Activated naive CD4-positive, alpha-beta T cell treated with anti-CD3 and anti-CD28 coated beads for 36 hours (primary cell): ENCODE data around the gene SELENOF. TPM values are rescaled to one million over a fixed set of nuclear protein-coding genes. Genes with fewer than 3 reads are reported as not detected.
"Not testable (repeated sequence)": the region's sequence is repeated elsewhere in the genome, so short reads cannot be mapped to it uniquely, and the experiment has no call there.

ENCODE experiments used
- CTCF ChIA-PET: fragments of 350-600 bp; sonication (Branson Sonifier 250); formaldehyde crosslinking; loops from one replicate; lab custom pipeline; 2021; ENCODE audit warnings: antibody characterized with exemption; lab: Charles Lee
- DNase-seq: peaks from one replicate; pipeline ENCODE4 v3.0.0-alpha.2; 2020
- H3K27ac Mint-ChIP-seq: one replicate; pipeline ENCODE4 v1.8.0; 2021; ENCODE audit warnings: mild to moderate bottlenecking, mixed read lengths
- H3K27me3 Mint-ChIP-seq: one replicate; pipeline ENCODE4 v1.8.0; 2021; ENCODE audit warnings: low read depth, mixed read lengths
- H3K36me3 Mint-ChIP-seq: one replicate; pipeline ENCODE4 v1.8.0; 2021; ENCODE audit warnings: low read depth, mixed read lengths
- H3K4me1 Mint-ChIP-seq: one replicate; pipeline ENCODE4 v1.8.0; 2021; ENCODE audit warnings: low read depth, mixed read lengths
- H3K4me3 Mint-ChIP-seq: one replicate; pipeline ENCODE4 v1.8.0; 2021; ENCODE audit warnings: mild to moderate bottlenecking, moderate library complexity, mixed read lengths
- H3K9me3 Mint-ChIP-seq: one replicate; pipeline ENCODE4 v1.8.0; 2021; ENCODE audit warnings: mixed read lengths
- intact Hi-C: fragments of 100-400 bp; cut with micrococcal nuclease; formaldehyde crosslinking; loops from one replicate; pipeline ENCODE4 v1.15.1; 2023
- total RNA-seq, 2 experiments: library from RNA; stranded (reverse); gene quantifications; one replicate each; pipeline ENCODE4 v1.2.3, GENCODE V29; 2021

SELENOF gene
- total RNA-seq, 2 experiments from 2014 or later: 111 to 115 TPM

DNA sequence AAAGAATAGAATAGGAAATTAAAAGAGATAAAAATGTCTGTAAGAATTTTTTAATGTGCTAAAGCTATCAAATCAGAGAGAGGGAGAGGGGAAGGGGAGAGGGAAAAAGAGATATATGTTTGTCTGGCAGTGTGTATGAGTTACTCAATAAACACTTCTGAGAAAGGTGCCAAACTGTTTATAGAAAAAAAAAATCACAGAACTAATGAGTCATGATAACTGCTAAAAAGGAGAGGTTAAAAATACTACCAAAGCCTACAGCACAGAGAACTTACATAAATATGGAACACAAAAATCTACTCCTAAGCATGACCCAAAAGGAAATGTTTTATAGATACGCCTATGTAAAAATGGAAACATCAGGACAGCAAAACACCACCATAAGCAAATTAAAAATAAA is 45.4 kb downstream of the SELENOF start:
- CTCF ChIA-PET: interaction anchor here (1.4 kb wide), 1 partner anchor 216 kb away, joined by 7 read pairs; no protein-coding TSS in a partner anchor
- Mint-ChIP-seq H3K4me1 (peaks cover 13% of the 10 kb centered on the region), H3K9me3 (no peaks in the 10 kb centered on the region), H3K4me3 (no peak overlapping the region), H3K36me3 (peaks cover 11% of the 10 kb centered on the region), H3K27ac (no peak overlapping the region), H3K27me3 (no peaks in the 10 kb centered on the region)
- intact Hi-C loops: no loop called here
- DNase-seq: no peak

DNA sequence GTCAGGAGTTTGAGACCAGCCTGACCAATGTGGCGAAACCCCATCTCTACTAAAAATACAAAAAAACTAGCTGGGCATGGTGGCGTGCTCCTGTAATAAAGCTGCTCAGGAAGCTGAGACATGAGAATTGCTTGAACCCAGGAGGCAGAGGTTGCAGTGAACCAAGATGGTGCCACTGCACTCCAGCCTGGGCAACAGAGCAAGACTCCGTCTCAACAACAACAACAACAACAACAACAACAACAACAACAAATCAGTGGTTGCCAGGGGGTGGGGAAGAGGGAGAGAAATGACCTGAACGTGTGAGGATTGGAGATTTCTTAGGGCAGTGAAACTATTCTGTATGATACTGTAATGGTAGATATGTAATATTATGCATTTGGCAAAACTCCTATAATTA is 46.6 kb downstream of the SELENOF start:
- intact Hi-C loops, H3K27ac Mint-ChIP-seq, H3K4me3 Mint-ChIP-seq, H3K36me3 Mint-ChIP-seq, DNase-seq, H3K9me3 Mint-ChIP-seq, H3K27me3 Mint-ChIP-seq: not testable (repeated sequence)
- CTCF ChIA-PET: interaction anchor here (0.7 kb wide), 1 partner anchor 25 kb away, joined by 3 read pairs; no protein-coding TSS in a partner anchor
- peaks cover 13% of the 10 kb centered on the region for H3K4me1 Mint-ChIP-seq

- no peaks in the 10 kb centered on the region for H3K27me3 Mint-ChIP-seq
- CTCF ChIA-PET: no interaction called here
- no peak overlapping the region for H3K27ac Mint-ChIP-seq
- H3K36me3 Mint-ChIP-seq: peaks cover 10% of the 10 kb centered on the region
- no peak overlapping the region for H3K4me3 Mint-ChIP-seq
- DNase-seq: no peak
- intact Hi-C loops: no loop called here
- H3K9me3 Mint-ChIP-seq: no peaks in the 10 kb centered on the region
- peaks cover 13% of the 10 kb centered on the region for H3K4me1 Mint-ChIP-seq
Observed at GRCh38 chr1:86866665-86867064, 47.3 kb downstream of the SELENOF start.

GRCh38 chr1:86865973-86866637 is 47.8 kb downstream of the SELENOF start:
- CTCF ChIA-PET: interaction anchor here (0.9 kb wide), 1 partner anchor 217 kb away, joined by 3 read pairs; no protein-coding TSS in a partner anchor
- no peak for DNase-seq
- no peaks in the 10 kb centered on the region for H3K27me3 Mint-ChIP-seq
- no peak overlapping the region for H3K4me3 Mint-ChIP-seq
- intact Hi-C loops: no loop called here
- peaks cover 10% of the 10 kb centered on the region for H3K36me3 Mint-ChIP-seq
- H3K9me3 Mint-ChIP-seq: no peaks in the 10 kb centered on the region
- H3K4me1 Mint-ChIP-seq: peaks cover 13% of the 10 kb centered on the region
- no peak overlapping the region for H3K27ac Mint-ChIP-seq

GRCh38 chr1:86862920-86863319 is 51.0 kb downstream of the SELENOF start:
- H3K27me3 Mint-ChIP-seq: no peaks in the 10 kb centered on the region
- CTCF ChIA-PET: no interaction called here
- intact Hi-C loops: no loop called here

DNA sequence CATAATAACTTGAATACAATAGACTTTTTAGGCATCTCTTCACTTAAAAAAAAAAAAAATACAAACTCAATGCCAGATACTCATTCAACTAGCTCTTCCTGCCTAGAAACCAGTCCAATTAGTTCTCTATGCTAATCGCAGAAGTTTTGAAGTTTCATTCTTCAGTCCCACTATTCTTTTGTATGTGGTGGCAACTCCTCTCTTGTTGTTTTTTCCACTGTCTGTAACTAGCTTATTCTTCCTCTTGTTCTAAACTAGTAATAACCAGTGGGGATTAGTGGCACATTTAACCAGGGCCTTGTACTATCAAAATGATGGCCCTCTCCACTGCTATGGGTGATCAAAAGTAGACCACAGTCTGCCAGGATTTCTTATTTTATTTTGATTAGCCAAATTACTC is 52.5 kb downstream of the SELENOF start:
- no peak overlapping the region for H3K4me3 Mint-ChIP-seq
- H3K36me3 Mint-ChIP-seq: peaks cover 5% of the 10 kb centered on the region
- CTCF ChIA-PET: interaction anchor here (1.2 kb wide), 1 partner anchor 220 kb away, joined by 4 read pairs; no protein-coding TSS in a partner anchor
- H3K9me3 Mint-ChIP-seq: no peaks in the 10 kb centered on the region
- H3K27me3 Mint-ChIP-seq: no peaks in the 10 kb centered on the region
- H3K27ac Mint-ChIP-seq: no peak overlapping the region
- intact Hi-C loops: no loop called here
- H3K4me1 Mint-ChIP-seq: peaks cover 4% of the 10 kb centered on the region
- DNase-seq: no peak

More at GRCh38 chr1:86862920-86863319, 51.0 kb downstream of the SELENOF start:
- Mint-ChIP-seq H3K4me3 (no peak overlapping the region), H3K9me3 (no peaks in the 10 kb centered on the region), H3K27ac (no peak overlapping the region), H3K4me1 (peaks cover 5% of the 10 kb centered on the region), H3K36me3 (peaks cover 8% of the 10 kb centered on the region)
- no peak for DNase-seq

DNA sequence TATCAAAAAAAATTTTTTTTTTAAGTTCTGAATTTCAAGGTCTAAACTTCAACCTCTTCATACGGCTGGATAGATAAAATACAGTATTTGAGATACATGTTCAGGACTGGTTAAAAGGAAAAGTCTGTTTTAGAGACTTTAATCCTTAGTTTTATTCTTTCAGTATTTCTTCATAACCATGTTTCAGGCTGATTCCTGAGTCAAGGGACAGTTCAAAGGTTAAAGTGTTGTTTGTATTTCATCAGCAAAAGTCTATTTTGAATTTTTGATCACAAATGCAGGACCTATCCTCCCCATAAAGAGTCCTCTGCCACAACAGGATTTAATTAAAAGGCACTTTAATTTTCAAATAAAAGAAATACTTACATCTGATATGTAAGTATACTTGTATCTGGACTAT is 53.5 kb downstream of the SELENOF start:
- Mint-ChIP-seq H3K27ac (no peak overlapping the region), H3K9me3 (no peaks in the 10 kb centered on the region), H3K36me3 (peaks cover 2% of the 10 kb centered on the region), H3K4me1 (no peaks in the 10 kb centered on the region), H3K4me3 (no peak overlapping the region), H3K27me3 (no peaks in the 10 kb centered on the region)
- no peak for DNase-seq
- intact Hi-C loops: no loop called here
- CTCF ChIA-PET: interaction anchor here (0.6 to 1.2 kb wide), 3 partner anchors 25 to 222 kb away, joined by 3 to 4 read pairs (median 3); no protein-coding TSS in a partner anchor

- Mint-ChIP-seq H3K4me1 (no peaks in the 10 kb centered on the region), H3K36me3 (peaks cover 2% of the 10 kb centered on the region), H3K9me3 (no peaks in the 10 kb centered on the region), H3K27me3 (no peaks in the 10 kb centered on the region), H3K4me3 (no peak overlapping the region), H3K27ac (no peak overlapping the region)
- no peak for DNase-seq
- intact Hi-C loops: no loop called here
- CTCF ChIA-PET: interaction anchor here (0.6 to 1.0 kb wide), 2 partner anchors 24 to 223 kb away, joined by 3 read pairs; no protein-coding TSS in a partner anchor
Observed at GRCh38 chr1:86860020-86860419, 53.9 kb downstream of the SELENOF start.

- H3K27me3 Mint-ChIP-seq: no peaks in the 10 kb centered on the region
- no peak overlapping the region for H3K4me3 Mint-ChIP-seq
- no peak overlapping the region for H3K27ac Mint-ChIP-seq
- H3K36me3 Mint-ChIP-seq: peaks cover 2% of the 10 kb centered on the region
- DNase-seq: no peak
- H3K9me3 Mint-ChIP-seq: no peaks in the 10 kb centered on the region
- CTCF ChIA-PET: interaction anchor here (1.2 kb wide), 1 partner anchor 25 kb away, joined by 3 read pairs; no protein-coding TSS in a partner anchor
- intact Hi-C loops: no loop called here
- no peaks in the 10 kb centered on the region for H3K4me1 Mint-ChIP-seq
Observed at GRCh38 chr1:86858524-86859261, 55.2 kb downstream of the SELENOF start.

- CTCF ChIA-PET: no interaction called here
- intact Hi-C loops: no loop called here
- no peak overlapping the region for H3K4me3 Mint-ChIP-seq
- H3K36me3 Mint-ChIP-seq: no peaks in the 10 kb centered on the region
- no peak for DNase-seq
- no peaks in the 10 kb centered on the region for H3K9me3 Mint-ChIP-seq
- no peak overlapping the region for H3K27ac Mint-ChIP-seq
- no peaks in the 10 kb centered on the region for H3K4me1 Mint-ChIP-seq
- H3K27me3 Mint-ChIP-seq: no peaks in the 10 kb centered on the region
Observed at GRCh38 chr1:86856196-86856595, 57.7 kb downstream of the SELENOF start.

GRCh38 chr1:86854352-86854751 is 59.6 kb downstream of the SELENOF start:
- no peak overlapping the region for H3K27ac Mint-ChIP-seq
- CTCF ChIA-PET: no interaction called here
- H3K9me3 Mint-ChIP-seq: no peaks in the 10 kb centered on the region
- intact Hi-C loops: no loop called here
- no peaks in the 10 kb centered on the region for H3K36me3 Mint-ChIP-seq
- no peak for DNase-seq
- peaks cover 3% of the 10 kb centered on the region for H3K27me3 Mint-ChIP-seq
- H3K4me1 Mint-ChIP-seq: no peaks in the 10 kb centered on the region
- H3K4me3 Mint-ChIP-seq: no peak overlapping the region

- no peak for DNase-seq
- Mint-ChIP-seq H3K27me3 (peaks cover 3% of the 10 kb centered on the region), H3K36me3 (no peaks in the 10 kb centered on the region), H3K4me3 (no peak overlapping the region), H3K4me1 (no peaks in the 10 kb centered on the region), H3K27ac (no peak overlapping the region), H3K9me3 (no peaks in the 10 kb centered on the region)
- intact Hi-C loops: no loop called here
- CTCF ChIA-PET: no interaction called here
Observed at GRCh38 chr1:86852782-86853408, 61.0 kb downstream of the SELENOF start.
